Activated T-cell treated with anti-CD3 and anti-CD28 coated beads for 4 hours (primary cell): ENCODE data around the gene RNASE4.

Experiments
- DNase-seq: peaks from one replicate; pipeline ENCODE4 v3.0.0-alpha.2; 2020

The RNASE4 gene

DNA sequence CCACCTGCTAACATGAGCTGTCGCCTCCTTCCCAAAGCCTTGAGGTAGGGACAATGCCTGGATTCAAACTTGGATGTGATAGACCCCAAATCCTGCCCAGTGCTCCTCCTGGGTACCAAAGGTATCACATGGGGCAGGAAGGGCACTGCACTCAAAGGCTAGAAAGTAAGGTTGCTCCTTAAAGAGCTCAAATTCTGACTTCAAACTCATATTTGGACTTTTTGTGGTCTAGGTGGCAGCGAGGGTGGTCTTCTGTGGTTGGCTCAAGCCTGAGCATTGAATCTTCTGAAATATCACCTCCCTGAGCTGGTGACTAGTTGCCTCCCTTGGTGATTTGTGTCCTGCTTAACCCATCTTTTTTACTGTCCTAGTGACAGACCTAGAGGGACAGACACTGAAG is 8.3 kb upstream of the RNASE4 start:
- DNase-seq: no peak

DNA sequence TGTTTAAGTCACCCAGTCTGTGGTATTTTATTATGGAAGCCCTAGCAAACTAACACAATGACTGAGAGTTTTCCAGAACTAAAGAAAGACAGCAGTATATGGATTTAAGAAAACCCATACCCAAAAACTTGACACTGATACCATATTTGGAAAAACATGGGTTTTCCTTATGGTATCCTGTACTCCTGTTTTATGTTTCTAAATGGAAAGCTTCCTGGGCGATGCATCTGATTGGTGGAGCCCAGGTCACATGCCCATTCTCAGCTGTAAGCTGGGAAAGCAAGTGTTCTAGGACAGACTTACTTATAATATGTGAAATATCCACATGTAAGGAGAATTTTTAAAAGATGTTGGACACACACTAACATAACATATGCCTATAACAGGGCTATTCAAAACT is 4.5 kb upstream of the RNASE4 start:
- no peak for DNase-seq

DNA sequence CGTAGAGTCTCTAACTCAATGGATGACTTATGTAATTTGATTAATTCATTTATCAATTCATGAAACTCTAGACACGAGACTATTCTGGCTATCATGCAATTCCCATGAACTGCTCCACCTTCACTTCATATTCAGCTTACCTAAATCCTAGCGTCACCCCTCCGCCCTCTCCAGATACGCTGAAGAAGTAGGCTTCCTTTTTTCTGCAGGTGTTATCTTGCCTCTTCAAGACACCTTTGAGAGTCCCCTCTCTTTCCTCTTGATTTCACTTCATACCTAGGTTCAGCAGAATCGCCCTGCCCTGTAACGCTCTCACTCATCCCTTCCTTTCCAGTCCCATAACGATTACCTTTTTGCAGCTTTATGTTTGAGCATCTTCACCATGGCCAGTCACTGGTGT is 4.0 kb upstream of the RNASE4 start:
- no peak for DNase-seq

DNA sequence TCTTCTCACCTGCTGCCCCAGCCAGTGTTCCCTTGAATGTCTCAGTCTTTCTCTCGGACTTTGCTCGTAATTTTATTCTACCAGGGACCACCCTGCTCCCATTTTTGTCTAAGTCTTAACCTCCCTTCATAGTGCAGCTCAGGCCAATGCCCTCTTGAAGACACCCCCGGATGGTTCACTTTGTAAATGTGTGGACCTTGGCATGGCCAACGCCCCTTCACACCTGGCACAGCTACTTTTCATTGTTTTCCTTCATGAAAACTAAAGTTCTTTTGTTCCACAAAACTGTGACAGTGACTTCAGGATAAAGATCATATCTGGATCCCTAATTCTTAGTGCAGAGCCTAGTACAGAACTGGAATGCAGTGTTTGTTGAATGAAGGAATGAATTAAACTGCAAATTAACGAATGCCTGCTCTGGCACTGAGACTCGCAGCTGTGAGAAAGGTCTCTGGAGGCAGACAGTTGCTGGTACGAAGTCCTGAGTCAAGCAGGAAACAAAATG is 3.5 kb upstream of the RNASE4 start:
- peak; percentile 39 for DNase-seq

DNA sequence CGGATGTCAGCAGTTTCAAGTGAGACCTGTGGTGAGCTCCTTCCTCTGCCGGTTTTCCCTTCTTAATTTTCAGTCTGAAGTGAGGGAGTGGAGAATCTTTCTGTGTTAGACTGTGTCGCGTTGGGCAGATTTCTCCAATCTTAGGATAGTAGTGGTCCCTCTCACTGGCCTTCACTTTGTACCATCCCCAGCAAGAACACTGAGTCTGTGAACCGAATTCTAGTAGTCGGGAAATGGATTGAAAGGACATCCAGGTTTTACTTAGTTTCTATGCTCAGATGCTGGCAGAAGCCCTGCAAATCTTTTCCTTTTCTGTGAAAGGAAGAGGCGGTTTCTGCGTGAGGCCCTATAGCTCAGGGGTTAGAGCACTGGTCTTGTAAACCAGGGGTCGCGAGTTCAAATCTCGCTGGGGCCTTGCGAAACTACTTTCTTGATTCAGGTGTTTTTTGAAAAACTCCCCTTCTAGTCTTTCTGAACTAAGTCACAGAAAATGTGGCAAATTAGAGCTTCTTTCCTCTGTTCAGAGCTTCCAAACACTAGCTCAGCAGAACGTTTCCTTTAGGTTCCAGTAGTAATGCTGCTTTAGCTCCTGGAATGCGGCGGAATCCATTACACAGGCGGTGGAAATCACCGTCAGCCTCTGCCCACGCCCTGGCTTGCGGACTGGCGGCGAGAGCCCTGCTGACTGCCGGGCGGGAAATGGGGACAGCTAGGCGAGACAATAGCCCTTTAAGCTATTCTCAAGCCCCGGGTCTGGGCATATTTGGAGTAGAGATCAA is 2.8 kb upstream of the RNASE4 start:
- peak; percentile 92 for DNase-seq

DNA sequence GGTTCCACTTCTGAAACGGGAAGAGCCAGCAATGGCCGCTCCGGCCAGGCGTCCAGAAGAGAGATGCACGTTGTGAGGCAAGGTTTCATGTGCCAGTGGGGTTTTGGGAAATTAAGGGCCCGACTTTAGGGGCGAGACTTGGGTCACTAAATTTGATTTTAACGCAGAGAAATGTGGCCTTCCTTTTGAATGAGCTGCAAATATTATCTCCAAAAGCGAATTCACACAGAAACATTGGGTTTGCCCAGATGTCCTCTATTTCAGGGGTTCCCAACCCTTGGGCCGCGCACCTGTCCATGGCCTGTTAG is 2.3 kb upstream of the RNASE4 start:
- DNase-seq: no peak

DNA sequence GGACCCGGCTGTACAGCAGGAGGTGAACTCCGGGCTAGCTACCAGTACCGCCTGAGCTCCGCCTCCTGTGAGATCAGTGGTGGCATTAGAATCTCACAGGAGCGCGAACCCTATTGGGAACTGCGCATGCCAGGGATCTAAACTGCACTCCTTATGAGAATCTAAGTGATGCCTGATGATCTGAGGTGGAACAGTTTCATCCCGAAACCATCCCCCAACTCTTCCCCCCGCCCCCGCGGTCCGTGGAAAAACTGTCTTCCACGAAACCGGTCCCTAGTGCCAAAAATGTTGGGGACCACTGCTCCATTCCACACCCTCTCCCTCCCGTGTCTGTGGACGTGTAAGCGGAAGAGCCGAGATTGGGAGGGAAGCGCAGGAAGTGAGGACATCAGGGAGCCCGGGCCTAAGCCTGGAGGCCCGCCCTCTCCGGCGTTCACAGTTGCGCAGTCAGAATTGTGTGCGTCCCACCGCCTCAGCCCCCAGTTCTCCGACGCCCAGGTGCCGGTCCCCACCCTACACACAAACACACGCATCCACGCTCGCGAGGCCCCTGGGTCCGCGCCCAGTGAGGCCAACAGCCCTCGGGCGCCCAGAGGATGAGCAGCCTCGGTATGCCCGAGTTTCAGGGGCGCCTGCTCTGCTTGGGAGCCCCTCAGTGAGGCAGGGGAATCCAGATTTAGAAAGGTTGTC is 1.8 kb upstream of the RNASE4 start:
- peak; percentile 60 for DNase-seq

DNA sequence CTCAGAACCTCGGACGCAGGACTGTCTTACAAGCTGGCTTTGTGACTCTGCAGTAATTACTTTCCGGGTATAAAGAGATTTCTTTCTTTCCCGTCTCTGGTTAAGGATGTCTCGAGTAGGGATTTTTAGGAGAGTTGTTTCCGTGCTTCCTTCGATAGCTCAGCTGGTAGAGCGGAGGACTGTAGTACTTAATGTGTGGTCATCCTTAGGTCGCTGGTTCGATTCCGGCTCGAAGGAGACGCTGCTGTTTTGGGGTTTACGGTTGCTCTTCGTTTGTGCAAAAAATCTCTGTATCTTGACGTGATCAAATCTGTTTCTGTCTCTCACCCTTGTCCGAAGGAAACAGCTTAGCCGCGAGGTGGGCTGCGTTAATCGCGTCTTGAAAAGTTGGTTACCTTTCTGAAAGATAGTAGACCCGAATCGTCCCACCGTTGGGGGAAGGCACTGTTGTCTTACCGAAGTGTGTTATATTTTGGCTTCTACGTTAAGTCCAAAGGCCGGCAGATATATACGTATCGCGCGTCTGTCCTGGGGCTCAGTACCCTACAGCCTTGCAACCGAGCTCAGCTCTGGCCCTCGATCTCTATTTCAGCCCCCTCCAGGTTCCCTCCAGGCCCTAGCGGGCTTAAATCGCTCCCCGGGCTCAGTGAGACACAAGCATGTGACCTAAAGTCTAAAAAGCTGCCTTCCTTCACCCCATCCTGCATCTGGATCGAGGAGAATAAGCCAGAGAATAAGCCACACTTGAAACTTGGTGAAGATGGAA is 1.1 kb upstream of the RNASE4 start:
- DNase-seq: peak; percentile 78

DNA sequence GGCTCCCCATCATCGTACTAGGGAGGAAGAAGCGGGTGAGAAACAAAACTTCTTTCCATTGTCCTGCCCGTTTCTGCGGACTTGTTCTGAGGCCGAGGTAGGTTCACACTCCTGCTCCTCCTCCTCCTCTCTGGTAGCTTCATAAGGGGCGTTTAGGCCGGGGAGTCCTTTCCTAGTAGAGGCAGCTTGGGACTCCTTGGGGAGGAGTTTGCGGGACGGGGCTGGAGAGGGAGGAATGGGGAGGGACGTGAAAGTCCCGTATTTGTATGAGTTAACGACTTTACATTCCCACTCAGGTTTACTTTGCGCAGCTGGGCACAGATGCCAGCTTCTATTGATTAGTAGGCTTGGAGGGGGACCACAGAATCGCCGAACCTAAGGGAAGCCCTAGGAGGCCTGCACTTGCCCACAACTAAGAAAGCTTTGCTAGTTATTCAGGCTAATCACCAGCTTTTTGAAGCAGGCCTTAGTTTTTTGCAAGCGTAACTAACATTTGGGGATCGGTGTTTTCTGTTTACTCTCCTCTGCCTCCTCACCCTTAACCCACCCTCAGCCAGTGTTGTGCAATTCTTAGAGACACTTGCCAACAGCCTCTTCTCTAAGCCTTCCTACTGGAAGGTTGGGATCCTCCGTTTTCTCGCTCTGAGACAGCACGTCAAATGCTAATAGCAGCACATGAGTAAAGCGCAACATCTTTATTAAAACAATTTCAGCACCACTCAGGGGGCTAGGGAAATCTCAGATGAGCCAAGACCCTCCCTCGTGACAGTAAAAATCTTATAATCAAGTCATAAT is 499 bp downstream of the RNASE4 start:
- DNase-seq: no peak

DNA sequence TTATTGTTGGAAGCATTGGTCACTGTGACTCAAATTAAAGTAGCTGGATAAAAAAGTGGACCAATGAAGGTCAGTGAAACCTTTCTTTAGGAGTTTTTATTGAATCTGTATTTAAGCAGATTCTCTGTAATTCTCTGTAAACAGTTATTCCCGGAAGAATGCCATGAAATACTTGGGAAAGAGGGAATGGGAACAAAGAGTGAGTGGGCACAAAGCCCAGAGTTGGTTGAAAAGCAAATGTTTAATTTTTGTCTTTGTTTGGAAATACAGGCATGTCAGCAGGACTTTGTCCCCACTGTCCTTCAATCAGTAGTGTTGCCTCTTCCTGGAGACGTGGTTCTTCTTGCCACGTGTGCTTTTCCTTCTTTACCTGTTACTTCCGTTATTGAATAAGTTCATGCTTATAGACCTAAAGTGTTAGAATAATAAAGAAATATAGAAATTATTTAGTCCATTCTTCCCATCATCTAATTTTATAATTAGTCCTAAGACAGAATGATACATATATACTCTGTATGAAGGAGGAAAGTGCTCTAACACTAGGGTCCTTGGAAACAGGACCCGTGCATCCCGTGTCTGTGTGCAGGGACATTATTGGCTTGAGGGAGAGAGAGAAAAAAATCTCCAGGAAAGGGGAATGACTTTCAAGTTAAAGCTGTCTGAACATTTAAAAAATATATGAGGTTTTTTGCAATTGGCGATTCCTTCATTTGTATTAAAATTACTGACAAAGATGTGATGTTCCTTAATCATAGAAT is 2.2 kb downstream of the RNASE4 start:
- DNase-seq: no peak

DNA sequence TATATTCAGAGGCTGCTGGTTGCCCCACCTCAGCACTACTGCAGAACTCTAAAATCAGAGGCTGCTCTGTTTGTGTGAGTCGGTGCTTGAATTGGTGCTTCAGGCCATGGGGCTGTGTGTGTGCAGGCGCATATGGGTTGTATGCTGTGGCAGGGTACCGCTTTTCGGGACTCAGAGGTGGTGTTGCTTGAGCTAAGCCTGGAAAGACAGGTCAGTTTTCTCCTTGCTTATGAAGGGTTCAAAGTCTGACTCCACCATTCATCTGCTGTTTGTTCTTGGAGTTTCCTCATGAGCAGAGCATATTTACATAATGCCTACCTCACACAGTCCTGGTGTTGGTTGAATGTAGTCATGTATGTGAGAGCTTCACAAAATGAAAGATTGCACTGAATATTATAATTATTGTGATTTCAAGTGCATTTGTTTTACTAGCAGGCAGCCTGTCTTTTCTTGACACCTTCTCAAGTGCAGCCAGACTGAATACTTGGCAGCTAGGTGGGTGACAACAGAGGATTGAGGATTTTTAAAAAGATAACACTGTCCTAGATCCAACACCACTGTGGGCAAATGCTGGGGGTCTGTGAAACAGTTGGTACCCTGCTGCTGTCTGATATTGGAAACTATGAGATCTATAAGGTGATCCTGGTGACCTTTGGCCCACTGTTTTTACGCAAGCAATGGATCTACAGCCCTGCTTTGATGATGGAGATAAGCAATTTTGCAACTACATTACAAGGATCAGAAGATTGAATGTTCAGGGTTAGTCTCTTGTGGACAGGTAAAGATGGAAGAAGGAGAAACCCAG is 3.2 kb downstream of the RNASE4 start:
- no peak for DNase-seq

DNA sequence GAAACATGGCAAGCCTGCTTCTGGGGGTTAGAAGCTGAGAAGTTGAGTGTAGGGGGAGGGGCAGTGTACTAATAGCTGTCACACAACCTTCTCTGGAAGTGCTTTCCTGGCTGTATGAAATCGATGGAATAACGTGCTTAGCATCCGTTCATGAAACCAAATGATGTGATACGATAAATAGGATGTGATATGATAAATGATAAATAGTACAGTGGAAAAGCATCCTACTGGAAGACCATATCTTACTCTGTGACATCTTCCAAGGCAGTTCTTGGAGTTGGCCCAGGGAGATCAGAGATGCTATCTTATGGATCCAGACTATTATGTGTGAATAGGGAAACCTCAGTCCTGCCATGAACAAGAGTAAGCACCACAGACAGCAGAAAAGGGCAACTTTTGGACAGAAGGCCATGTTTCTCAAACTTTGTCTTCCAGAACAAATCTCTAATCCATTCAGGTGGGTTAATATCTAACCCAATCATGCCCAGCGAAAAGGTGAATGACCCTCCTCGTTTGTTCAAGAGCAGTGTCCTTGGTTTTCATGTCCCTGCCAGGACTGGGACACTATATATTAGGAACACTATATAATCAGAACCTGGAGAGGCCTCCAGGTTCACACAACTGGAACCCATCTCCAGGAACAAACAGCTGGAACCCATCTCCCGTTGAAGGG is 3.9 kb downstream of the RNASE4 start, which contains the start of gene ANG:
TSS of gene ANG (plus strand) at position 598 of the 673 bp plus-strand sequence. CDS start 4,801 bp downstream, outside the sequence.
- DNase-seq: no peak

DNA sequence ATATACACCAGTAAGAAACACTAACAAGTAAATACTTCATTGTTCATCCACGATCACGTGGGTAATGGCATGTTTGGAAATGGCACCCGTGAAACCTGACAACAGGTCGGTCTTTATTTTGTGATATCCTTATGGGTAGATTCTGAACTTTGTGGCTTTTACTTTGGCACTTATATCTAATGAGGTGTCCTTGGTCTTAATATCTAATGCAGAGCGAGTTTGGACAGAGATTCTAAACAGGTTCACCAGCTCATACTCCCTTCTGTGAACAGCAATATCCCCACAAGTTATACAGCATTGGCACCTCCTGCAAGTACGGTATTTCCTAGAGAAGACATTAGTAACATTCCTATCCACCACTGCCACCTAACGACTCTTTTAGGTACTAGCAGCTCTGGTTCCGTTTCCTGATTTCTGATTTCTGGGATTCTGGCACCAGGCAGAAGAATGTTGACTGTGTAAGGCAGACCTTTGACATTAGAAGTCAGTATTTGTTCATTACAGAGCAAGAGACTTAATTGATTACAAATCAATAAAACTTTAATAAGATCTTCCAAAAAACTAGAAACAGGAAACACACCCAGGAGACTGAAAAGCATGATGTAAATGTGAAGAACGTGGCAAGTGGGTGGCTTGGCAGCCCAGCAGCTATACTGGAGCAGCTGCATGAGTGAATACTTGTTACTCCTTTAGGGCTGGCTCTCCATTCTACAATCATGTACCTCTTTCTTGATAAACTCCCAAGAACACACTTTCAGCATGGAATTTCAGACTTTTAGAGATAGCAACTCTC is 6.7 kb downstream of the RNASE4 start:
- DNase-seq: peak; percentile 27

DNA sequence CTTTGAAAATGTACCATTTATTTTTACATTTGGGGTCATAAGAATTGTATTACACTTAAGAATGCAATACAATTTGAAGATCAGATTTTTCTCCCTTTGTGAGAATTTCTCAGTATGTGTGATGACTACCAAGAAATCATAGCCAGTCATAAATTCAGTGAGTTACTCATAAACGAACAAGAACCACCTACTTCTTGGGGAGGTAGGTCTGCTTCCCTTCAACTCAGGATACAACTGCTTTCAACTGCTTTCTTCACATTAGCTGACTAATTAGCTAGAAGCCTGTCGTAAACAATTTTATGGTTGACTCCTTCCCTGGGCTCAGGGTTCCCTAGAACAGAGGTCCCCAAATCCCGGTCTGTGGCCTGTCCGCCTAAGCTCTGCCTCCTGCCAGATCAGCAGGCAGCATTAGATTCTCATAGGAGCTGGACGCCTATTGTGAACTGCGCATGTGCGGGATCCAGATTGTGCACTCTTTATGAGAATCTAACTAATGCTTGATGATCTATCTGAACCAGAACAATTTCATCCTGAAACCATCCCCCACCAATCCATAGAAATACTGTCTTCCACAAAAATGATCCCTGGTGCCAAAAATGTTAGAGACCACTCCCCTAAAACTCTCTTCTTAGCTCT is 7.9 kb downstream of the RNASE4 start:
- DNase-seq: no peak

DNA sequence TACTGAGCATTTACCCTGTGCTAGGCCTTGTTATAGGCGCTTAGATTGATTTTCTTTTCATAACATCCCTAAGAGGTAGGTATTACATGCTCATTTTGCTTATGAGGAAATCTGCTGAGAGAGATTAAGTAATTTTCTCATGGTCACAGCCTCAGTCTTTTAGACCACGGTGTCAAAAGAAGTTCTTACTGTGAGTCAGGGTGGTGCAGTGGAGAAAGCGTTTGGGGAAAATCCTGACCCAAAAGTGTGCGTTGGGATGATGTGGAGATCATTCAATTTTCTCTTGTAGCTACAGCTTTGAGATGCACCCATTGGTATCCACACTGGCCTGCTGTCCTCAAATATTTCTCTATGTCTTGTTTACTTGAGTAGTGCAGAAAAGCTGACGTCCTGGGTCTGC is 12.4 kb downstream of the RNASE4 start:
- DNase-seq: no peak

DNA sequence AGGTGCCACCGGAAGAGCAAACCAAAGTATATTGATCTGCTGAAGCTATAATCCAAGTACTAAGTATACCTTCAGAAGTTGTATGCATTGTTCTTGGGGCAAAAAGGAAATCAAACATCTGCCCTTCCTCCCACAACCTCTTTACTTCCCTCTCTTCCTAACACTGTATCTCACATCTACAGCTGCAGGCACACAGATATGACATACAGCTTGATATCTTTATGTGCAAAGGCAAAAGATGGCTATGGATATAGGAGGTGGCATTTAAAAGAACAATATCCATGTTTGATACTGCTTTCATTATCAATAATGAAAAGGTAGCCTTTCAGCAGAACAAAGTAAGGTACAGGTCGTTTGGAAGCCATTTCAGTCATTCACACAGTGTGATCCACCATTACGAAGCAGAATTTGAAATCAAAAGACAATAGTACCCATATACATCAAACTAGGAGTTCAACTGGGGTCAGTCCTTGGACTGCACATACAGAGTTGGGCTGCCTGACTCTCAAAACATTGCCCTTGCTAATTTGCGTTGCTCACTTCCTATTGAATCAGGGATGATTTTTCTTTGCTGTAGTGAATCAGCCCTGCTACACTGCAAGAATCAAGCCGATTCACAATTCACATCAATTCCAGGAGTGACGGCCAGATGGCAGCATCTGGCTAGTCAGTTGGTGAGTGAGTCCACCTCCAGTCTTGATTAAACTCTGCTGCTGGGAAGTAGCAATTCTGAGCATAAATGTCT is 13.1 kb downstream of the RNASE4 start:
- peak; percentile 57 for DNase-seq

DNA sequence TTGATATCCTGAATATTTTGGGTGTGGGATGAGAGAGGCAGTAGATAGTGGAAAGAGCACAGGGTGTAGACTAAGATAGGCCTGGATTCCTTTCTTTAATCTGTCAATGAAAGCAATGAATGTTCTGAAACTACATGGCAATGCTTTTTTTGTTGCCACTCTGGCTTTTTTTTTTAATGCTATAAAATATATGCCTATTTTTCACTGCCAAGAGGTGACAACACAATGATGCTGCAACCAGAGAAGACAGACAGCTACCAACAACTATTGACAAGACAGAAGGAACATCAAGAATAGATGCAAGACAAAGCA is 13.6 kb downstream of the RNASE4 start:
- no peak for DNase-seq

DNA sequence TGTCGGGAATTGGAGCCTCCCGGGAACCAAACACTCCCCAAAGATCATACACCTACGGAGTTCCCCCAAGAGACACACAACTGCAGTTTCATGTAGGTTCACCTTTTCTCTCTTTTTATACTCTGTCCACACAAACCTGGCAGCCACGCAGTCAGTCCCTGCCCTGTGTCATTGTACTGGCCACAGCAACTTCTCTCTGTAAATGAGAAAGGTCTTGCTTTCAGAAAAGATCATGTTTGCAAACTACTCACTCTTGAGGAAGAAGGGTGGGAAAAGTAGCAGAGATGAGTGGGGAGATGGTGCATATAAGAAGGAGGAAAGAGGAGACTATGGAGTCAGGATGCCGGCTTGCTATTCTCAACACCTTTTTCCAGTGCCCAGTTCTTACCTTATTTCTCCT is 14.6 kb downstream of the RNASE4 start:
- no peak for DNase-seq

DNA sequence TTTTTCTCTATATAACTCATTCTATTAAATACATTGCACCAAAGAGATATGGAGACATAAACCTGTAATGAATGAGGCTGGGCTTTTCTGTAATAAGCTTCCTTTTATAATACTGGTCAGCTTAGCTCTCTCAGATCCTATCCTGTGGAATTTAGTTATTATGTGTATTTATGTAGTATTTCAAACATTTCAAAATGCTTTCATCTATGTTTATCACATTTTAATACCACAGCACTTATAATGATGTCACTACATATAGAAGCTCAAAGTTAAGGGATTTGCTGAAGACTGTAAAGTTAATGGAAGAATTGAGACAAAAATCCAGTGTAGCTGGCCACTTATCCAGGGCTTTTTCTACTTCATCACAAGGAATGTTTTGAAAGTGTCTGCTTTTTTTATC is 15.6 kb downstream of the RNASE4 start:
- DNase-seq: no peak
